GM18870 (cell line): ENCODE data around the gene IL17RA.
A peak's percentile ranks its signal among the peaks of the same experiment; 100 is the strongest.

Experiments used
- ATAC-seq: cut with Tn5 transposase; IDR thresholded peaks from one replicate; pipeline ENCODE4 v1.9.1; 2021; ENCODE audit warnings: moderate library complexity; ENCODE audit not compliant: unreplicated experiment

The IL17RA gene

GRCh38 chr22:17149076-17149815, 64.4 kb downstream of the IL17RA start:
- ATAC-seq = no peak

GRCh38 chr22:17152340-17152739, 67.5 kb downstream of the IL17RA start:
- no peak for ATAC-seq

- no peak for ATAC-seq
Observed at GRCh38 chr22:17152971-17153370, 68.2 kb downstream of the IL17RA start.

- ATAC-seq = no peak
Observed at GRCh38 chr22:17155941-17156340, 71.1 kb downstream of the IL17RA start.

GRCh38 chr22:17157714-17158113, 72.9 kb downstream of the IL17RA start:
- ATAC-seq = no peak

GRCh38 chr22:17158176-17158567, 73.4 kb downstream of the IL17RA start:
- no peak for ATAC-seq

GRCh38 chr22:17158568-17159503, 74.0 kb downstream of the IL17RA start, which contains the start of gene HDHD5:
TSS of gene HDHD5 (minus strand) at chr22:17159277. CDS start at chr22:17159251, 26 bp downstream.
- peak; percentile 54 for ATAC-seq

- ATAC-seq = peak; percentile 24
Observed at GRCh38 chr22:17159504-17159951, 74.7 kb downstream of the IL17RA start.

GRCh38 chr22:17161991-17162390, 77.2 kb downstream of the IL17RA start:
- ATAC-seq = no peak

- no peak for ATAC-seq
Observed at GRCh38 chr22:17162731-17163130, 77.9 kb downstream of the IL17RA start.

GRCh38 chr22:17164392-17165024, 79.7 kb downstream of the IL17RA start:
- no peak for ATAC-seq
